GM18951 (cell line): ENCODE measurements around the gene CBLC.
"Not testable (repeated sequence)": the region's sequence is repeated elsewhere in the genome, so short reads cannot be mapped to it uniquely, and the experiment has no call there.

ENCODE experiments used
- POLR2A ChIP-seq: IDR thresholded peaks from 4 replicates; pipeline ENCODE4 v1.6.1; 2011; ENCODE audit warnings: mild to moderate bottlenecking; ENCODE audit not compliant: insufficient read length, insufficient read depth; ENCODE audit errors: extremely low read depth
- in situ Hi-C: fragments of 300-500 bp; cut with MboI; formaldehyde crosslinking; loops from one replicate; pipeline ENCODE4 v1.12.0; 2022; ENCODE audit warnings: low sequenced_read_pairs, mixed read lengths, inconsistent platforms; ENCODE audit not compliant: unreplicated experiment

The CBLC gene

DNA sequence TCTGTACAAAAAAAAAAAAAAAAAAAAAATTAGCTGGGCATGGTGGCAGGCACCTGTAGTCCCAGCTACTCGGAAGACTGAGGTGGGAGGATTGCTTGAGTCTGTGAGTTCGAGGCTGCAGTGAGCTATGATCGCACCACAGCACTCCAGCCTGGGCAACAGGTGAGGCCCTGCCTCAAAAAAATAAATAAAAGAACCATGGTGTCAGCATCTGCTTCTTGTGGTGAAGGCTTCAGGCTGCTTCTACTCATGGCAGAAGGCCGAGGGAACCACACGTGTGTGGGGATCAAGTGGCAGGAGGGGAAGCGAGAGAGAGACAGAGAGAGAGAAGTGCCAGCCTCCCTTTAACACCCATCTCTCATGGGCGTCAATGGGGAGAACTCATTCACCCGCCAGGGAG is 15.7 kb upstream of the CBLC start:
- in situ Hi-C loops: no loop called here
- no peak for TF ChIP-seq POLR2A

DNA sequence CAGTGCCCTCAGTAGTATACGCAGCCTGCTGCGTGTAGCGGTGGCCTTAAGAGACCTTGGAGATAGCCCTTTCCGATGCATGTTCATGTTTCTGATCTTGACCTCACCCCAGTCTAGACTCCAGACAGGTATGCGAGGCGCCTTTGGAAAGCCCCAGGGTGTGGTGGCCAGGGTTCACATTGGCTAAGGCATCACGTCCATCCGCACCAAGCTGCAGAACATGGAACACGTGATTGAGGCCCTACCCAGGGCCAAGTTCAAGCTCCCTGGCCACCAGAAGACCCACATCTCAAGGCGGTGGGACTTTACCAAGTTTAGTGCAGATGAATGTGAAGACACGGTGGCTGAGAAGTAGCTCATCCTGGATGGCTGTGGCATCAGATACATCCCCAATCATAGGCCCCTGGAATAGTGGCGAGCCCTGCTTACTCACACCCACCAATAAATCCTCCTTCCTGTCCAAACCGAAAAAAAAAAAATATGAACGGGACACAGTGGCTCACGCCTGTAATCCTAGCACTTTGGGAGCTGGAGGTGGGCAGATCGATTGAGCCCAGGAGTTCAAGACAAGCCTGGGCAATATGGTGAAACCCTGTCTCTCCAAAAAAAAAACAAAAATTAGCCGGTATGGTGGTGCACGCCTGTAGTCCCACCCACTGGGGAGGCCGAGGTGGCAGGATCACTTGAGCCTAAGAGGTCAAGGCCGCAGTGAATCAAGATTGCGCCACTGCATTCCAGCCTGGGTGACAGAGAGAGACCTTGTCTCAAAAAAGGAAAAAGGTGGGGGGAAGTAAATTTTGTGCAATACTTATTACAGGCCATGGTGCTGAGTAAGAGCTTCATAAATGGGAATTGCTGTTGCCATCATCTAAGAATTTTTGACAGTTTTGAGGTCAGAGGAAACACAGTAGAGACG is 12.4 kb upstream of the CBLC start:
- in situ Hi-C loops: no loop called here
- no peak for TF ChIP-seq POLR2A

DNA sequence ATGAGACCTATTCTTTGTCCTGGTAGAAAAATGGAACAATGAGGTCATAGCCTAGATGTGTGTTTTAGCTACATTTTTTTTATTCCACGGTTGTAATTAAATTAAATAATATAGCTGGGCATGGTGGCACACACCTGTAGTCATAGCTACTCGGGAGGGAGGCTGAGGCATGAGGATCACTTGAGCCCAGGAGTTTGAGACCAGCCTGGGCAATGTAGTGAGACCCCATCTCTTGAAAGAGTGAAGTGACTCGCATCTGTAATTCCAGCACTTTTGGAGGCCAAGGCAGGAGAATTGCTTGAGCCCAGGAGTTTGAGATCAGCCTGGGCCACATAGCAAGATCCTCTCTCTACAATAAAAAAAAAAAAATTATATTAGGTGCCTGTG is 11.7 kb upstream of the CBLC start:
- in situ Hi-C loops: no loop called here
- no peak for TF ChIP-seq POLR2A

DNA sequence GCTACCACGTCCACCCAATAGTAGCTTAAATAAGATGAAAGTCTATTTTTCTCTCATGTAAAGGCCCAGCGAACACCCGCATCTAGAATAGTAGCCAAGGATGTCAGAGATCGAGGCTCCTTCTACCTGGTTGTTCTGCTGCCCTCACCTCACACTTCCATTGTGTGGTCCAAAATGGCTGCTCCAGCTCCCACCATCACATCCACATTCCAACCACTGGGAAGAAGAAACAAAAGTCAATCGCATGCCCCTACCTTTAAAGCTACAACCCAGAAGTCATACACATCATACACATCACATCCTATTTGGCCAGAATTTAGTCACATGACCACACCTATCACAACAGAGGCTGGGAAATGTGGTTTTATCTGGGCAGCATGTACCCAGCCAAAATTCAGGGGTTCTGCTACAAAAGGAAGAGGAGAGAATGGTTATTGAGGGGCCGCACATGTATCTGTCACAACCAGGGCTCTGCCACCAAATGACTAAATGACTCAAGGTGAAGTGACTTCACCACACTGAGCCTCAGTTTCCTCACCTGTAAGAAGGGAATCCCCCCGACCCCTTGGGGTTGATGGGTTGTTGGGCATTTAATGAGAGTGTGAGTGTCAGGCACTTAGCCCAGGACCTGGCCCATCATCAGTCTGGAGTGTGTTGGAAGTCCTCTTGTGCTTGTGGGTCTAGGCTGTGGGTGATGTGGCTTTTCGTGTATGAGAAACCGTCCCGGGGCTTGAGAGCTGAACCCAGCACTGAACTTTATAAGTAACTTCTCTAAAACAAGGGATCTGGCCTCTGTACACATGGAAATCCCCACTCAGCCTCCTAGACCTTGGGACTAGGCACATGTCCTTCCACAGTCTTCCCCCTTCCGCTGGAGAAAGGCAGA is 10.2 kb upstream of the CBLC start:
- TF ChIP-seq POLR2A: no peak
- in situ Hi-C loops: no loop called here

DNA sequence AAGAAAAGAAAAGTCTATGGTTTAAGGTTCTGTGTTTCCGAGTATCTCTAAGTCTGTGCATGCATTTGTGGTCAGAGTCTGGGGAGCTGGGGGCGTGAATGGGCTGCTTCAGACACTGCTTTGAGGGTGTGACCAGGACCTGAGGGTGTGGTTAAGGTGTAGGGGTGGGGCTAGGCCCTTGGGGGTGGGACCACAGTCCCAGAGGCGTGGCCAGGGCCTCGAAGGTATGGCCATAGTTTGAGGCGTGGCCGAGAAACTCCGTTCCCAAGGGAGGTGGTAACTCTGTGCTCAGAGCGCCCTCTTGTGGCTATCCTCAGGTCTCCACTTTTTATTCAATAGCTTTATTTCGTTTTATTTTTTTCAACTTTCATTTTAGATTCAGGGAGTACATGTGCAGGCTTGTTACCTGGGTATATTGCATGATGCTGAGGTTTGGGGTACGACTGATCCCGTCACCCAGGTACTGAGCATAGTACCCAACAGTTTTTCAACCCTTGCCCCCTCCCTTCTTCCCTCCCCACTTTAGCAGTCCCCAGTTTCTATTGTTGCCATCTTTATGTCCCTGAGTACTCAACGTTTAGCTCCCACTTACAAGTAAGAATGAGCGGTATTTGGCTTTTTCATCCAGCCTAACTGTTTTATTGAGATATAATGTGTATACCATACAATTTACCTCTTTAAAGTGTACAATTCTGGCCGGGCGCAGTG is 7.0 kb upstream of the CBLC start:
- in situ Hi-C loops: loop anchor here (10.0 kb wide), 1 partner anchor 46 kb away; no protein-coding TSS in a partner anchor
- no peak for TF ChIP-seq POLR2A

DNA sequence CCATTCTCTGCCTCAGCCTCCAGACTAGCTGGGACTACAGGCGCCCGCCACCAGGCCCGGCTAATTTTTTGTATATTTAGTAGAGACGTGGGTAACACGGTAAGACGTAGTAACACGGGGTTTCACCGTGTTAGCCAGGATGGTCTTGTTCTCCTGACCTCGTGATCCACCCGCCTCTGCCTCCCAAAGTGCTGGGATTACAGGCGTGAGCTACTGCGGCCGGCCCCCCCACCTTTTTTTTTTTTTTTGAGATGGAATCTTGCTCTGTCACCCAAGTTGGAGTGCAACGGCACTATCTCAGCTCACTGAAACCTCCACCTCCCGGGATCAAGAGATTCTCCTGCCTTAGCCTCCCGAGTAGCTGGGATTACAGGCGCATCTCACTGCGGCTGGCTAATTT is 5.5 kb upstream of the CBLC start:
- in situ Hi-C loops: loop anchor here (10.0 kb wide), 1 partner anchor 47 kb away; no protein-coding TSS in a partner anchor

DNA sequence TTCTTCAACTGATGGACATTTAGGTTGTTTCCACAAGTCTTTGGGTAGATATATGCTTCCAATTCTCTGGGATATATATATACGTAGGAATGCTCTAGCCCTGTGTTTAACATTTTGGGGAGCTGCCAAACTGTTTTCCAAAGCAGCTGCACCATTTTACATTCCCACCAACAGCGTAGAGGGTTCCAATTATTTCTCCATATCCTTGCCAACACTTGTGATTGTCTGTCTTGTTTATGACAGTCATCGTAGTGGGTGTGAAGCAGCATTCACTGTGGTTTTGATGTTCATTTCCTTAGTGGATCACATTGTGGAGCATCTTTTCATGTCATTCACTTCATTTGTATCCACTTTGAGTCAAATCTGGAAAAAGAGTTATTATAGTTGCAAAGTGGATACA is 4.7 kb upstream of the CBLC start:
- in situ Hi-C loops: loop anchor here (10.0 kb wide), 1 partner anchor 48 kb away; no protein-coding TSS in a partner anchor

DNA sequence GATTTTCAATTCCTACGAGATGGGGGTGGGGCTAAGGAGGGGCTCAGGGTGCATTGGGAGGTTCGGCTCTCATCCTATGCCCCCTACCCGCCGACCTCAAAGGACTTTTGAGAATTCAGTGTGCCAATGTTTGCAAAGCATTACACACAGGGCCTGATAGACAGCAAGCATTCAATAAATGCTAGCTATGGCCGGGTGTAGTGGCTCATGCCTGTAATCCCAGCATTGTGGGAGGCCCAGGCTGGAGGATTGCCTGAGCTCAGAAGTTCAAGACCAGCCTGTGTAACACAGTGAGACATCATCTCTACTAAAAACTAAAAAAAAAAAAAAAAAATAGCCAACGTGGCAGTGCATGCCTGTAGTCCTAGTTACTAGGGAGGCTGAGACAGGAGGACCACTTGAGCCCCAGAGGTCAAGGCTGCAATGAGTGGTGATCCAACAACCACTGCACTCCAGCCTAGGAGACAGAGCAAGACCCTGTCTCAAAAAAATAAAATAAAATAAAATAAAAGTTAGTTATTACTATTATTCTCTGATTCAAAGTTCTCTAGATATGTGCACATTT is 1.9 kb upstream of the CBLC start:
- in situ Hi-C loops: loop anchor here (10.0 kb wide), 1 partner anchor 51 kb away; no protein-coding TSS in a partner anchor
- TF ChIP-seq POLR2A: no peak

More for the DNA sequence above, 4.7 kb upstream of the CBLC start:
- TF ChIP-seq POLR2A: no peak

DNA sequence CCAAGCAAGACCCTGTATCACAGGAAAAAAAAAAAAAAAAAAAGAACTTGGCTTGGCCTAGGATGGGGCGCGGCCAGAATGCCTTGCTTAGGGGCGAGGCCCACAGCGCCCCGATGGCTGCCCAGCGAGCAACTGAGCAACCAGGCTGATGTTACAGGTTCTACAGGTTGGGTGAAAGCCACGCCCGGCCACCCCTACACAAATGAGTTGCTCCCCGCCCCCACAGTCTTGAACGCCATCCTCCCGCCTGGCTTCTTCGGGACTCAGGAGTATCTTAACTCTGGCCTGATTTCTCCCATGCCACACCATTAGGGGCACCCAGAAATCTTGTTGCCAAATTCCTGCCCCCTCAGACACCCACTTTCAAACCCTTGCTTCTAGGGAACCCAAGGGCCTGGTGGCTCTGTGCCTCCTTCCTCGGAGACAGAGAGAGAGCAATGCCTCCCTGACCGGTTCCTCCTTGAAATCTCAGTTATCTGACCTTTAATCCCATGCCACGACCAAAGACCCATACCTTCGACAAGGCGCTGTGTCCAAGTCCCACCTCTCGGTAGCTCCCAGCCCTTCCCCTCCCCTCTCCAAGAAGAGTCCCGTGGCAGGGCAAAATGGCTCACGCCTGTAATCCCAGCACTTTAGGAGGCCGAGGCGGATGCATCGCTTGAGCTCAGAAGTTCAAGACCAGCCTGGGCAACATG is 1.1 kb upstream of the CBLC start:
- in situ Hi-C loops: loop anchor here (10.0 kb wide), 1 partner anchor 52 kb away; no protein-coding TSS in a partner anchor

DNA sequence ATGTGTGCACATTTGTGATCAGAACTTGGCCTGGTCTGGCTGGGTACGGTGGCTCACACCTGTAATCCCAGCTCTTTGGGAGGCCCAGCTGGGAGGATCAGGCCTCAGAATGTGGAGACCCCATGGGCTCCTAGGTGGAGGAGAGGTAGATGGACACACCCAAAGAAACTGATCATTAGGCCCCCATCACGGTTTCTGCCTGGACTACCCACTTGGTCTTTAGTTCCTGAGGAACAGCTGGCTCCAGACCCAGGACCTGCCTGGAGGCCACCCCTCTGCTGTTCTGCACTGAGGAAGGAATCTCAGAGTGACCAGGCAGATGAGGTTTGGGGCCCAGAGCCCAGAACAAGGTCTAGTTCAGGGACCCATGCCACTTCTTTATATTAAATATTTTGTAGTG is 1.5 kb downstream of the CBLC start:
- in situ Hi-C loops: loop anchor here (10.0 kb wide), 1 partner anchor 54 kb away; no protein-coding TSS in a partner anchor
- no peak for TF ChIP-seq POLR2A

More for the DNA sequence above, 1.1 kb upstream of the CBLC start:
- no peak for TF ChIP-seq POLR2A

DNA sequence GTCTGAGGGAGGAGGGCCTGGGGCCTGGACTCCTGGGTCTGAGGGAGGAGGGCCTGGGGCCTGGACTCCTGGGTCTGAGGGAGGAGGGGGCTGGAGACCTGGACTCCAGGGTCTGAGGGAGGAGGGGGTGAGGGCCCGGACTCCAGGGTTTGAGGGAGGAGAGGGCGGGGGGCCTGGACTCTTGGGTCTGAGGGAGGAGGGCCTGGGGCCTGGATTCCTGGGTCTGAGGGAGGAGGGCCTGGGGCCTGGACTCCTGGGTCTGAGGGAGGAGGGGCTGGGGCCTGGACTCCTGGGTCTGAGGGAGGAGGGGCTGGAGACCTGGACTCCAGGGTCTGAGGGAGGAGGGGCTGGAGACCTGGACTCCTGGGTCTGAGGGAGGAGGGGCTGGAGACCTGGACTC is 4.0 kb downstream of the CBLC start:
- in situ Hi-C loops: not testable (repeated sequence)

DNA sequence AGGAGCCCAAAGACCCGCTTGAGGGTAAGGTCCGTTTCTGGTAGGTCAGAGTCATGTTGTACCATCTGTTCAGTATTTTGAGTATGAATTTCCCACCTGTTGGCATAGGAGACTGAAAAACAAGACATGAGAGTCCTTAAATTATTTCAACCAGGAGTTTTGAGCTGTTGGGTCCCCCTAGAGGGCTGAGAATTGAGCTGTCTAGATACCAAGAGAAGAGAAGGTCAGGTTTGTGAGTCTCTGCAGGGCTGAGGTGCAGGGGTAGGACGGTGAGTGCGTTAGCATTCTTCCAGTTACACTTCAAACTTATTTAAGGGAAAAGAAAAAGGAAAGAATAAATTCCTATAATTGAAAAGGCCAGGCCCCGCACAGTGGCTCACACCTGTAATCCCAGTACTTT is 5.0 kb downstream of the CBLC start:
- TF ChIP-seq POLR2A: no peak
- in situ Hi-C loops: no loop called here
